HEK293 (cell line): ENCODE results near the gene MCM7.

Experiments used
- HOXC10 ChIP-seq: sonication (generic); formaldehyde crosslinking; IDR thresholded peaks from 2 replicates; pipeline ENCODE4 v1.8.1; 2023; ENCODE audit warnings: mild to moderate bottlenecking, missing genetic modification reagents
- KLF1 ChIP-seq: fragments of 450-650 bp; formaldehyde crosslinking; IDR thresholded peaks from 2 replicates; pipeline ENCODE4 v1.5.1; 2016; ENCODE audit warnings: missing biosample characterization, missing genetic modification characterization
- SCRT2 ChIP-seq: fragments of 450-650 bp; formaldehyde crosslinking; IDR thresholded peaks from 2 replicates; pipeline ENCODE4 v1.5.1; 2016; ENCODE audit warnings: missing biosample characterization, missing genetic modification characterization
- YY2 ChIP-seq: fragments of 450-650 bp; formaldehyde crosslinking; IDR thresholded peaks from 2 replicates; pipeline ENCODE4 v1.5.1; 2016; ENCODE audit warnings: missing biosample characterization, missing genetic modification characterization
- ZNF121 ChIP-seq: fragments of 450-650 bp; formaldehyde crosslinking; IDR thresholded peaks from 2 replicates; pipeline ENCODE4 v1.5.1; 2016; ENCODE audit warnings: missing biosample characterization, missing genetic modification characterization
- ZNF350 ChIP-seq: fragments of 450-650 bp; formaldehyde crosslinking; IDR thresholded peaks from 2 replicates; pipeline ENCODE4 v1.5.0; 2017; ENCODE audit warnings: missing biosample characterization, mild to moderate bottlenecking, missing genetic modification characterization
- ZNF561 ChIP-seq: fragments of 450-650 bp; IDR thresholded peaks from 2 replicates; pipeline ENCODE4 v1.5.1; 2018; ENCODE audit warnings: missing biosample characterization, missing genetic modification characterization, borderline replicate concordance
- ZNF626 ChIP-seq: fragments of 450-650 bp; sonication (Bioruptor Pico); formaldehyde crosslinking; IDR thresholded peaks from 2 replicates; pipeline ENCODE4 v1.5.1; 2018; ENCODE audit warnings: missing biosample characterization, missing genetic modification characterization, inconsistent platforms
- ZNF701 ChIP-seq: fragments of 450-650 bp; formaldehyde crosslinking; IDR thresholded peaks from 2 replicates; pipeline ENCODE4 v1.5.1; 2016; ENCODE audit warnings: missing biosample characterization, missing genetic modification characterization
- ZNF768 ChIP-seq: fragments of 450-650 bp; formaldehyde crosslinking; IDR thresholded peaks from 2 replicates; pipeline ENCODE4 v1.5.1; 2018; ENCODE audit warnings: missing biosample characterization, mild to moderate bottlenecking, missing genetic modification characterization
- ZNF830 ChIP-seq: fragments of 450-650 bp; IDR thresholded peaks from 2 replicates; pipeline ENCODE4 v1.5.0; 2018; ENCODE audit warnings: missing biosample characterization, missing genetic modification characterization, low read depth, mild to moderate bottlenecking, moderate library complexity
- TF ChIP-seq, protein P1 (sequence below): fragments of 450-650 bp; formaldehyde crosslinking; IDR thresholded peaks from 2 replicates; pipeline ENCODE4 v1.5.1; 2016; ENCODE audit warnings: missing biosample characterization, missing genetic modification characterization, borderline replicate concordance
- TF ChIP-seq, protein P2 (sequence below): fragments of 450-650 bp; formaldehyde crosslinking; IDR thresholded peaks from 2 replicates; pipeline ENCODE4; 2016; ENCODE audit warnings: missing biosample characterization, missing genetic modification characterization
- TF ChIP-seq, protein P3 (sequence below): fragments of 450-650 bp; formaldehyde crosslinking; IDR thresholded peaks from 2 replicates; pipeline ENCODE4 v1.5.1; 2016; ENCODE audit warnings: missing biosample characterization, missing genetic modification characterization
- TF ChIP-seq, protein P4 (sequence below): fragments of 450-650 bp; formaldehyde crosslinking; IDR thresholded peaks from 2 replicates; pipeline ENCODE4 v1.5.1; 2016; ENCODE audit warnings: missing biosample characterization, missing genetic modification characterization, low read depth
- TF ChIP-seq, protein P5 (sequence below): fragments of 450-650 bp; formaldehyde crosslinking; IDR thresholded peaks from 2 replicates; pipeline ENCODE4 v1.5.1; 2016; ENCODE audit warnings: missing biosample characterization, missing genetic modification characterization
- TF ChIP-seq, protein P6 (sequence below): fragments of 450-650 bp; formaldehyde crosslinking; IDR thresholded peaks from 2 replicates; pipeline ENCODE4 v1.5.1; 2016; ENCODE audit warnings: missing biosample characterization, missing genetic modification characterization
- TF ChIP-seq, protein P7 (sequence below): fragments of 450-650 bp; formaldehyde crosslinking; IDR thresholded peaks from 2 replicates; pipeline ENCODE4 v1.5.1; 2016; ENCODE audit warnings: missing biosample characterization, missing genetic modification characterization
- TF ChIP-seq, protein P8 (sequence below): fragments of 450-650 bp; formaldehyde crosslinking; IDR thresholded peaks from 2 replicates; pipeline ENCODE4 v1.5.1; 2016; ENCODE audit warnings: missing biosample characterization, missing genetic modification characterization

MCM7 gene

DNA sequence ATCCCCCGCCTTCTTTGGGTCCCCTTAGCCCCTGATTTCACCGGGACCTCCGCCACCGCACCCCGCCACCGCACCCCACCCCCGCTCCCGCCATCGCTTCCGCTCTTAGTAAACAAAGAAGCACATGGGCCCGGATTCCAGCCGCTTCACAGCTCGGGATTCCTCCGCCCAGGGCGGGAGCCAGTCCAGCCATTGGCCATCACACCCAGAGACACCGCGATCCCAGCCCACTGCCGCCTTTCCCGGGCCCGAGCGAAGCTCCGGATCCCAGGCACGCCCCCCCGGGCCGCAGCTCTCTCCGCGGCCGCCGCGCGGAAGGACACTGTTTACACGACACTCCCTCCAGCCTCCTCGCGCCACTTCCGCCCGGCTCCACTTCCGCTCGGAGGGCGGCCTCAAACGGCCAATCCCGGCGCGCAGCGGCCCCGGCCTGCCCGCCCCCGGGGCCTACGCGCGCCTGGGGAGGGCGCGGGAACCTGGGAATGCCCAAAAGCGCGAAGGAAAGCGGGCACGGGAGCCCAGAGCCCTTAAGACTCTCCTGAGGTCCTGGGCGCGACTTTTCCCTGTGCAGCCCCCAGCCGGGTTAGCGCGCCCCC is 679 bp downstream of the MCM7 start (continued):
- TF ChIP-seq, protein P1, sequence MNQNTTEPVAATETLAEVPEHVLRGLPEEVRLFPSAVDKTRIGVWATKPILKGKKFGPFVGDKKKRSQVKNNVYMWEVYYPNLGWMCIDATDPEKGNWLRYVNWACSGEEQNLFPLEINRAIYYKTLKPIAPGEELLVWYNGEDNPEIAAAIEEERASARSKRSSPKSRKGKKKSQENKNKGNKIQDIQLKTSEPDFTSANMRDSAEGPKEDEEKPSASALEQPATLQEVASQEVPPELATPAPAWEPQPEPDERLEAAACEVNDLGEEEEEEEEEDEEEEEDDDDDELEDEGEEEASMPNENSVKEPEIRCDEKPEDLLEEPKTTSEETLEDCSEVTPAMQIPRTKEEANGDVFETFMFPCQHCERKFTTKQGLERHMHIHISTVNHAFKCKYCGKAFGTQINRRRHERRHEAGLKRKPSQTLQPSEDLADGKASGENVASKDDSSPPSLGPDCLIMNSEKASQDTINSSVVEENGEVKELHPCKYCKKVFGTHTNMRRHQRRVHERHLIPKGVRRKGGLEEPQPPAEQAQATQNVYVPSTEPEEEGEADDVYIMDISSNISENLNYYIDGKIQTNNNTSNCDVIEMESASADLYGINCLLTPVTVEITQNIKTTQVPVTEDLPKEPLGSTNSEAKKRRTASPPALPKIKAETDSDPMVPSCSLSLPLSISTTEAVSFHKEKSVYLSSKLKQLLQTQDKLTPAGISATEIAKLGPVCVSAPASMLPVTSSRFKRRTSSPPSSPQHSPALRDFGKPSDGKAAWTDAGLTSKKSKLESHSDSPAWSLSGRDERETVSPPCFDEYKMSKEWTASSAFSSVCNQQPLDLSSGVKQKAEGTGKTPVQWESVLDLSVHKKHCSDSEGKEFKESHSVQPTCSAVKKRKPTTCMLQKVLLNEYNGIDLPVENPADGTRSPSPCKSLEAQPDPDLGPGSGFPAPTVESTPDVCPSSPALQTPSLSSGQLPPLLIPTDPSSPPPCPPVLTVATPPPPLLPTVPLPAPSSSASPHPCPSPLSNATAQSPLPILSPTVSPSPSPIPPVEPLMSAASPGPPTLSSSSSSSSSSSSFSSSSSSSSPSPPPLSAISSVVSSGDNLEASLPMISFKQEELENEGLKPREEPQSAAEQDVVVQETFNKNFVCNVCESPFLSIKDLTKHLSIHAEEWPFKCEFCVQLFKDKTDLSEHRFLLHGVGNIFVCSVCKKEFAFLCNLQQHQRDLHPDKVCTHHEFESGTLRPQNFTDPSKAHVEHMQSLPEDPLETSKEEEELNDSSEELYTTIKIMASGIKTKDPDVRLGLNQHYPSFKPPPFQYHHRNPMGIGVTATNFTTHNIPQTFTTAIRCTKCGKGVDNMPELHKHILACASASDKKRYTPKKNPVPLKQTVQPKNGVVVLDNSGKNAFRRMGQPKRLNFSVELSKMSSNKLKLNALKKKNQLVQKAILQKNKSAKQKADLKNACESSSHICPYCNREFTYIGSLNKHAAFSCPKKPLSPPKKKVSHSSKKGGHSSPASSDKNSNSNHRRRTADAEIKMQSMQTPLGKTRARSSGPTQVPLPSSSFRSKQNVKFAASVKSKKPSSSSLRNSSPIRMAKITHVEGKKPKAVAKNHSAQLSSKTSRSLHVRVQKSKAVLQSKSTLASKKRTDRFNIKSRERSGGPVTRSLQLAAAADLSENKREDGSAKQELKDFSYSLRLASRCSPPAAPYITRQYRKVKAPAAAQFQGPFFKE (tag by site-specific recombination) = 0 out of 2 replicates have a peak, but pooled peaks have one; percentile 36
- TF ChIP-seq HOXC10 (CRISPR knock-in tag) (0 out of 2 replicates have a peak, but pooled peaks have one; percentile 66), SCRT2 (tag by site-specific recombination) (no peak), ZNF626 (tag by site-specific recombination) (no peak), ZNF701 (tag by site-specific recombination) (no peak), ZNF350 (tag by site-specific recombination) (no peak), ZNF121 (tag by site-specific recombination) (no peak), ZNF768 (tag by site-specific recombination) (no peak), ZNF830 (no peak), ZNF561 (peak; percentile 81; the same call in 1 of the 2 replicates), YY2 (tag by site-specific recombination) (peak; percentile 57; the same call in 1 of the 2 replicates), KLF1 (tag by site-specific recombination) (peak; percentile 87)
- TF ChIP-seq, protein P2, sequence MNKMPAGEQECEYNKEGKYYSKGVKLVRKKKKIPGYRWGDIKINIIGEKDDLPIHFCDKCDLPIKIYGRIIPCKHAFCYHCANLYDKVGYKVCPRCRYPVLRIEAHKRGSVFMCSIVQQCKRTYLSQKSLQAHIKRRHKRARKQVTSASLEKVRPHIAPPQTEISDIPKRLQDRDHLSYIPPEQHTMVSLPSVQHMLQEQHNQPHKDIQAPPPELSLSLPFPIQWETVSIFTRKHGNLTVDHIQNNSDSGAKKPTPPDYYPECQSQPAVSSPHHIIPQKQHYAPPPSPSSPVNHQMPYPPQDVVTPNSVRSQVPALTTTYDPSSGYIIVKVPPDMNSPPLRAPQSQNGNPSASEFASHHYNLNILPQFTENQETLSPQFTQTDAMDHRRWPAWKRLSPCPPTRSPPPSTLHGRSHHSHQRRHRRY (tag by site-specific recombination) = 0 out of 2 replicates have a peak, but pooled peaks have one; percentile 55
- TF ChIP-seq, protein P3, sequence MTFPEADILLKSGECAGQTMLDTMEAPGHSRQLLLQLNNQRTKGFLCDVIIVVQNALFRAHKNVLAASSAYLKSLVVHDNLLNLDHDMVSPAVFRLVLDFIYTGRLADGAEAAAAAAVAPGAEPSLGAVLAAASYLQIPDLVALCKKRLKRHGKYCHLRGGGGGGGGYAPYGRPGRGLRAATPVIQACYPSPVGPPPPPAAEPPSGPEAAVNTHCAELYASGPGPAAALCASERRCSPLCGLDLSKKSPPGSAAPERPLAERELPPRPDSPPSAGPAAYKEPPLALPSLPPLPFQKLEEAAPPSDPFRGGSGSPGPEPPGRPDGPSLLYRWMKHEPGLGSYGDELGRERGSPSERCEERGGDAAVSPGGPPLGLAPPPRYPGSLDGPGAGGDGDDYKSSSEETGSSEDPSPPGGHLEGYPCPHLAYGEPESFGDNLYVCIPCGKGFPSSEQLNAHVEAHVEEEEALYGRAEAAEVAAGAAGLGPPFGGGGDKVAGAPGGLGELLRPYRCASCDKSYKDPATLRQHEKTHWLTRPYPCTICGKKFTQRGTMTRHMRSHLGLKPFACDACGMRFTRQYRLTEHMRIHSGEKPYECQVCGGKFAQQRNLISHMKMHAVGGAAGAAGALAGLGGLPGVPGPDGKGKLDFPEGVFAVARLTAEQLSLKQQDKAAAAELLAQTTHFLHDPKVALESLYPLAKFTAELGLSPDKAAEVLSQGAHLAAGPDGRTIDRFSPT = no peak; the same call in 1 of the 2 replicates
- TF ChIP-seq, protein P4, sequence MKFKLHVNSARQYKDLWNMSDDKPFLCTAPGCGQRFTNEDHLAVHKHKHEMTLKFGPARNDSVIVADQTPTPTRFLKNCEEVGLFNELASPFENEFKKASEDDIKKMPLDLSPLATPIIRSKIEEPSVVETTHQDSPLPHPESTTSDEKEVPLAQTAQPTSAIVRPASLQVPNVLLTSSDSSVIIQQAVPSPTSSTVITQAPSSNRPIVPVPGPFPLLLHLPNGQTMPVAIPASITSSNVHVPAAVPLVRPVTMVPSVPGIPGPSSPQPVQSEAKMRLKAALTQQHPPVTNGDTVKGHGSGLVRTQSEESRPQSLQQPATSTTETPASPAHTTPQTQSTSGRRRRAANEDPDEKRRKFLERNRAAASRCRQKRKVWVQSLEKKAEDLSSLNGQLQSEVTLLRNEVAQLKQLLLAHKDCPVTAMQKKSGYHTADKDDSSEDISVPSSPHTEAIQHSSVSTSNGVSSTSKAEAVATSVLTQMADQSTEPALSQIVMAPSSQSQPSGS (tag by site-specific recombination) = no peak
- TF ChIP-seq, protein P5, sequence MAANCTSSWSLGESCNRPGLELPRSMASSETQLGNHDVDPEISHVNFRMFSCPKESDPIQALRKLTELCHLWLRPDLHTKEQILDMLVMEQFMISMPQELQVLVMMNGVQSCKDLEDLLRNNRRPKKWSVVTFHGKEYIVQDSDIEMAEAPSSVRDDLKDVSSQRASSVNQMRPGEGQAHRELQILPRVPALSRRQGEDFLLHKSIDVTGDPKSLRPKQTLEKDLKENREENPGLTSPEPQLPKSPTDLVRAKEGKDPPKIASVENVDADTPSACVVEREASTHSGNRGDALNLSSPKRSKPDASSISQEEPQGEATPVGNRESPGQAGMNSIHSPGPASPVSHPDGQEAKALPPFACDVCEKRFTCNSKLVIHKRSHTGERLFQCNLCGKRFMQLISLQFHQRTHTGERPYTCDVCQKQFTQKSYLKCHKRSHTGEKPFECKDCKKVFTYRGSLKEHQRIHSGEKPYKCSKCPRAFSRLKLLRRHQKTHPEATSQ = peak; percentile 91; the same call in 1 of the 2 replicates
- TF ChIP-seq, protein P6, sequence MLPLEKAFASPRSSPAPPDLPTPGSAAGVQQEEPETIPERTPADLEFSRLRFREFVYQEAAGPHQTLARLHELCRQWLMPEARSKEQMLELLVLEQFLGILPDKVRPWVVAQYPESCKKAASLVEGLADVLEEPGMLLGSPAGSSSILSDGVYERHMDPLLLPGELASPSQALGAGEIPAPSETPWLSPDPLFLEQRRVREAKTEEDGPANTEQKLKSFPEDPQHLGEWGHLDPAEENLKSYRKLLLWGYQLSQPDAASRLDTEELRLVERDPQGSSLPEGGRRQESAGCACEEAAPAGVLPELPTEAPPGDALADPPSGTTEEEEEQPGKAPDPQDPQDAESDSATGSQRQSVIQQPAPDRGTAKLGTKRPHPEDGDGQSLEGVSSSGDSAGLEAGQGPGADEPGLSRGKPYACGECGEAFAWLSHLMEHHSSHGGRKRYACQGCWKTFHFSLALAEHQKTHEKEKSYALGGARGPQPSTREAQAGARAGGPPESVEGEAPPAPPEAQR = no peak
- TF ChIP-seq, protein P7, sequence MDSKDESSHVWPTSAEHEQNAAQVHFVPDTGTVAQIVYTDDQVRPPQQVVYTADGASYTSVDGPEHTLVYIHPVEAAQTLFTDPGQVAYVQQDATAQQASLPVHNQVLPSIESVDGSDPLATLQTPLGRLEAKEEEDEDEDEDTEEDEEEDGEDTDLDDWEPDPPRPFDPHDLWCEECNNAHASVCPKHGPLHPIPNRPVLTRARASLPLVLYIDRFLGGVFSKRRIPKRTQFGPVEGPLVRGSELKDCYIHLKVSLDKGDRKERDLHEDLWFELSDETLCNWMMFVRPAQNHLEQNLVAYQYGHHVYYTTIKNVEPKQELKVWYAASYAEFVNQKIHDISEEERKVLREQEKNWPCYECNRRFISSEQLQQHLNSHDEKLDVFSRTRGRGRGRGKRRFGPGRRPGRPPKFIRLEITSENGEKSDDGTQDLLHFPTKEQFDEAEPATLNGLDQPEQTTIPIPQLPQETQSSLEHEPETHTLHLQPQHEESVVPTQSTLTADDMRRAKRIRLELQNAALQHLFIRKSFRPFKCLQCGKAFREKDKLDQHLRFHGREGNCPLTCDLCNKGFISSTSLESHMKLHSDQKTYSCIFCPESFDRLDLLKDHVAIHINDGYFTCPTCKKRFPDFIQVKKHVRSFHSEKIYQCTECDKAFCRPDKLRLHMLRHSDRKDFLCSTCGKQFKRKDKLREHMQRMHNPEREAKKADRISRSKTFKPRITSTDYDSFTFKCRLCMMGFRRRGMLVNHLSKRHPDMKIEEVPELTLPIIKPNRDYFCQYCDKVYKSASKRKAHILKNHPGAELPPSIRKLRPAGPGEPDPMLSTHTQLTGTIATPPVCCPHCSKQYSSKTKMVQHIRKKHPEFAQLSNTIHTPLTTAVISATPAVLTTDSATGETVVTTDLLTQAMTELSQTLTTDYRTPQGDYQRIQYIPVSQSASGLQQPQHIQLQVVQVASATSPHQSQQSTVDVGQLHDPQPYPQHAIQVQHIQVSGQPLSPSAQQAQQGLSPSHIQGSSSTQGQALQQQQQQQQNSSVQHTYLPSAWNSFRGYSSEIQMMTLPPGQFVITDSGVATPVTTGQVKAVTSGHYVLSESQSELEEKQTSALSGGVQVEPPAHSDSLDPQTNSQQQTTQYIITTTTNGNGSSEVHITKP (tag by site-specific recombination) = peak; percentile 52
- TF ChIP-seq, protein P8, sequence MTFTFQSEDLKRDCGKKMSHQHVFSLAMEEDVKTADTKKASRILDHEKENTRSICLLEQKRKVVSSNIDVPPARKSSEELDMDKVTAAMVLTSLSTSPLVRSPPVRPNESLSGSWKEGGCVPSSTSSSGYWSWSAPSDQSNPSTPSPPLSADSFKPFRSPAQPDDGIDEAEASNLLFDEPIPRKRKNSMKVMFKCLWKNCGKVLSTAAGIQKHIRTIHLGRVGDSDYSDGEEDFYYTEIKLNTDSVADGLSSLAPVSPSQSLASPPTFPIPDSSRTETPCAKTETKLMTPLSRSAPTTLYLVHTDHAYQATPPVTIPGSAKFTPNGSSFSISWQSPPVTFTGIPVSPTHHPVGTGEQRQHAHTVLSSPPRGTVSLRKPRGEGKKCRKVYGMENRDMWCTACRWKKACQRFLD (tag by site-specific recombination) = peak; percentile 85
